UCSD-AML1 (cell line): ENCODE data around the gene ARRDC4.

ENCODE experiments used
- DNase-seq: peaks from one replicate; lab custom pipeline; 2025; ENCODE audit not compliant: unreplicated experiment; lab: John Stamatoyannopoulos, UW

The ARRDC4 gene

GRCh38 chr15:97995881-97996603, 35.5 kb downstream of the ARRDC4 start:
- peak; percentile 18 for DNase-seq

GRCh38 chr15:97998307-97999071, 38.0 kb downstream of the ARRDC4 start:
- DNase-seq: no peak

- DNase-seq: no peak
These were observed 40.0 kb downstream of the ARRDC4 start for GRCh38 chr15:98000249-98001203.

GRCh38 chr15:98001663-98002194, 41.2 kb downstream of the ARRDC4 start:
- no peak for DNase-seq

- DNase-seq: no peak
These were observed 41.9 kb downstream of the ARRDC4 start for GRCh38 chr15:98002419-98002818.

GRCh38 chr15:98002866-98003265, 42.4 kb downstream of the ARRDC4 start:
- peak; percentile 27 for DNase-seq

- no peak for DNase-seq
These were observed 43.0 kb downstream of the ARRDC4 start for GRCh38 chr15:98003518-98003917.

GRCh38 chr15:98003996-98004395, 43.5 kb downstream of the ARRDC4 start:
- DNase-seq: no peak

- no peak for DNase-seq
These were observed 45.2 kb downstream of the ARRDC4 start for GRCh38 chr15:98005659-98006058.

GRCh38 chr15:98009169-98009568, 48.7 kb downstream of the ARRDC4 start:
- no peak for DNase-seq

- DNase-seq: no peak
These were observed 49.5 kb downstream of the ARRDC4 start for GRCh38 chr15:98009971-98010370.

- DNase-seq: no peak
These were observed 51.9 kb downstream of the ARRDC4 start for GRCh38 chr15:98012354-98012753.

GRCh38 chr15:98013631-98014030, 53.1 kb downstream of the ARRDC4 start:
- no peak for DNase-seq

- DNase-seq: peak; percentile 20
These were observed 56.9 kb downstream of the ARRDC4 start for GRCh38 chr15:98017150-98017964.

GRCh38 chr15:98018761-98019351, 58.4 kb downstream of the ARRDC4 start:
- DNase-seq: no peak
